Endometrium (tissue), 2 donors: ENCODE data around the gene FGD3.

Experiments used
- FAIRE-seq: peaks from 2 replicates; lab custom pipeline; 2012; peaks lifted over from hg19 to GRCh38; lab: Jason Lieb, UNC
- donor health status: control.
- donor health status: control.

FGD3 gene

GRCh38 chr9:92954049-92954861 lies 6.9 kb downstream of the FGD3 start:
- no peak for FAIRE-seq

GRCh38 chr9:92954886-92955285 lies 7.6 kb downstream of the FGD3 start:
- no peak for FAIRE-seq

- FAIRE-seq = no peak
Measured at GRCh38 chr9:92960561-92961290, 13.4 kb downstream of the FGD3 start.

- FAIRE-seq = no peak
Measured at GRCh38 chr9:92961627-92962302, 14.4 kb downstream of the FGD3 start.

GRCh38 chr9:92962303-92962649 lies 15.0 kb downstream of the FGD3 start:
- FAIRE-seq = no peak

GRCh38 chr9:92962846-92963245 lies 15.5 kb downstream of the FGD3 start:
- no peak for FAIRE-seq

GRCh38 chr9:92963831-92964606 lies 16.7 kb downstream of the FGD3 start:
- FAIRE-seq = no peak

- FAIRE-seq = no peak
Measured at GRCh38 chr9:92964607-92965060, 17.3 kb downstream of the FGD3 start.

GRCh38 chr9:92965061-92965758 lies 17.9 kb downstream of the FGD3 start:
- FAIRE-seq = no peak

GRCh38 chr9:92965759-92966517 lies 18.6 kb downstream of the FGD3 start:
- FAIRE-seq = no peak

- FAIRE-seq = no peak
Measured at GRCh38 chr9:92966518-92966800, 19.1 kb downstream of the FGD3 start.

- no peak for FAIRE-seq
Measured at GRCh38 chr9:92968081-92968480, 20.8 kb downstream of the FGD3 start.

- FAIRE-seq = no peak
Measured at GRCh38 chr9:92969516-92970466, 22.5 kb downstream of the FGD3 start.

GRCh38 chr9:92970467-92970923 lies 23.2 kb downstream of the FGD3 start:
- FAIRE-seq = no peak

GRCh38 chr9:92971121-92971520 lies 23.8 kb downstream of the FGD3 start:
- no peak for FAIRE-seq

- FAIRE-seq = no peak
Measured at GRCh38 chr9:92971776-92972175, 24.5 kb downstream of the FGD3 start.

GRCh38 chr9:92973700-92974099 lies 26.4 kb downstream of the FGD3 start:
- no peak for FAIRE-seq

- FAIRE-seq = no peak
Measured at GRCh38 chr9:92974161-92974661, 26.9 kb downstream of the FGD3 start.
